Left lobe of liver (tissue), 2 donors: ENCODE measurements around the gene CELF2. TPM values are rescaled to one million over a fixed set of nuclear protein-coding genes. Genes with fewer than 3 reads are reported as not detected.

Source experiments
- ATAC-seq: fragments of 200-7000 bp; cut with Tn5 transposase; one replicate; pipeline ENCODE4 v1.9.1; 2020; ENCODE audit warnings: mild to moderate bottlenecking, moderate library complexity
- DNase-seq: peaks from one replicate; pipeline ENCODE4 v3.0.0-alpha.2; 2020; ENCODE audit warnings: low spot score
- total RNA-seq: library from RNA; stranded (reverse); gene quantifications from one replicate; pipeline ENCODE4 v1.2.1, GENCODE V29; 2021
- donor health status: DM: no; HTN: no; CAD: no; lungs with moderate emphysema.
- donor health status: DM: no; HTN: yes; CAD: no.

Gene CELF2
- total RNA-seq, 1 donor from 2014 or later = 2.6 TPM

GRCh38 chr10:11311027-11311426 is 293.4 kb downstream of the CELF2 start:
- DNase-seq = no peak
- ATAC-seq = no peak

DNA sequence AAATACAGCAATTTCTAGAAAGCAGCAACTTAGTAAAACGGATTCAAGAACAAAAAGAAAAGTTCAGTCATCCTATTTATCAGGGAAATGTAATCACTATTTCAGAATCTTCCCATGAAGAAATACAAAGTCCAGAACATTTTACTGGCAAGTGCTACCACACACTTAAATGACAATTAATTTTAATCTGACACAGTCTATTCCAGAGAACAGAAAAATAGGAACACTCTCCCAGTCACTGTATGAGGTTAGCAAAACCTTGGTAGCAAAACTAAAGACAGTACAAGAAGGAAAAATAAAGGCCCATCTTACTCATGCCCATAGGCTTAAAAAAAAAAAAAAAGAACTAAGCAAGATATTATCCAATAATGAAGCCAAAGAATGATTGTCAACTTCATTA is 295.8 kb downstream of the CELF2 start:
- ATAC-seq (no peak), DNase-seq (no peak)

DNA sequence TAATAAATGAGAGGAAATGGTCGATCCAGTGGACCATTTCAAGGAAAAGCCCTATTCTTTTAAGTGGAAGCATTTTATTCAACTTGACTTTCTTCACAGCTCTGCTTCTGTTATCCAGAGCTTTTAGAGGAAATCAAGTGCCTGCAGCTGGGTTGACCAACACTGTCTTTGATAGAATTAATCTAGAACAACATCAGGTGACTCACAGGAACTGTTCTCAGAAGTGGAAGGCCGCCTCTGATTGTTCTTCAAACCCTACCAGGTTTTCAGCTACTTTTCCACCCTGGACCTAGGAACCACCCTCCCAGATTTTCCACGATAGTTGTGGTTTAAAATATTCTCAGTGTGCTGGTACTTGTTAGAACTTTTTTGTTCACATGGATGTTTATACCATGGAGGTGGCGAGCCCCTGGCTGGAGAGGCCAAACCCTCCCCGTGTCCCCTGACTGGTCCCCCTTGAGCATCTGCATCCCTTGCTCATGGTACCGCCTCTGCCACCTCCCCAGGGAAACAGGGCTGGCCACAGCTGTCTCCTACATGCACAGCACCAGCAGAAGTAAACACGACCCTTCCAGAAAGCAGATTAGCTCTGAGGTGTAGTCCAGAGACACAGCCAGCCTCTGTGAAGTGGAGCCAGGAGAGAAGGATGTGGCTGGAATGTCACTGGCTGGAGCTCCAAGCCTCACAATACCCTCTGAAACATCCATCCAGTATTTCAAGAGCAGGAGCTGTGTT is 300.4 kb downstream of the CELF2 start:
- no peak for ATAC-seq
- no peak for DNase-seq

GRCh38 chr10:11318826-11319598 is 301.3 kb downstream of the CELF2 start:
- no peak for DNase-seq

DNA sequence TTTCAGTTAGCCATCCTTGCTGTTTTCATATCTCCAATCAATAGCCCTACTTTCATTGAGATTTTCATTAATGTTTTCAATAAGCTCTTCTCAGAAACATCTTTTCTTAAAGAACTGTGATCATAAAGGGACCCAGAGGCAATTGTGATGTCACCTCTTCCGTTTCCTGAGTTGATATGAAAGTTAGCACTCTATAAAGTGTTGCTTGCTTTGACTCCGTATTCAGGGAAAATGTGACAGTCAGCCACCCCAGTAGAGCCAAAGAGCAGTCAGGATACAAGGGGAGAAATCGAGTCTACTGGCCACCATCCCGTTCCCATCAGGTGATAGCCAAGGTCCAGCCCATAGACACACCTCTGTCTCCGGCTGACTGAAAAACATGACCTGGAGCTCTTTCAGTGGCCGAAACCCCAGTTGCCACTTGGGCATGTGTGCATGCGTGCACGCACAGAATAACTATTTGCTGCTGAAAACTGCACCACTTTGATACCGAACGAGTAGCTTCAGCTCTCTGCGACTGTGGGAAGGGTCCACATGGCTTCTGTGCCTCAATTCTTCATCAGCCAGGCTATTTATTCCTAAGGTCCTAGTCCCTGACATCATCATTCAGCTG is 302.4 kb downstream of the CELF2 start:
- ATAC-seq (no peak), DNase-seq (no peak)

More at GRCh38 chr10:11318826-11319598, 301.3 kb downstream of the CELF2 start:
- ATAC-seq = no peak

DNA sequence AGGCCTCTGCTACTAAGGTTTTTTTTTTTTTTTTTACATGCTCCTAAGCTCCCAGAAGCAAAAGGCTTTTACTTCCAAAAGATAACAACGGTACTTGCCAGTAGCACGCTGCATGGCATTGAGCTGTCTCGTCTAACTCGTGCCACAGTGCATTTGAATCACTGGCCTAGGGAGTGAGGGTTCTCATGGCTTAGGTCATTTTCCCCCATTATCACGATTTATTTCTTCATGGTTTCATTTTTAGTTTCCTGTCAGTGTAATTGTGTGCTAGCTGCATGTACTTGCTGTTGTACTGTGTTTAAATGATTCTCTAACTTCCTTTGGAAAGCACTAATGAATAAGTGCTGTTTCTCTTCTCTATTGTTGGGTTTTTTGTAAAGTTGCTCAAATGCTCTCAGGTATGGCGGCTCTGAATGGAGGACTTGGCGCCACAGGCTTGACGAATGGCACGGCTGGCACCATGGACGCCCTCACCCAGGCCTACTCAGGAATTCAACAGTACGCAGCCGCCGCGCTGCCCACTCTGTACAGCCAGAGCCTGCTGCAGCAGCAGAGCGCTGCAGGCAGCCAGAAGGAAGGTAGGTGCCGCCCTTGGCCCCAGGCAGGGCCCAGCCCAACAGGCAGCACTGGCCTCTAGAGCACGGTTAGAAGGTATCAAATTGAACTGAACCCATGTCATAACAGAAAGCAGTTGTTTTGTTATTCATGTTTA is 303.3 kb downstream of the CELF2 start:
- no peak for DNase-seq
- no peak for ATAC-seq

- DNase-seq = no peak
Measured at GRCh38 chr10:11322698-11323097, 305.0 kb downstream of the CELF2 start.

DNA sequence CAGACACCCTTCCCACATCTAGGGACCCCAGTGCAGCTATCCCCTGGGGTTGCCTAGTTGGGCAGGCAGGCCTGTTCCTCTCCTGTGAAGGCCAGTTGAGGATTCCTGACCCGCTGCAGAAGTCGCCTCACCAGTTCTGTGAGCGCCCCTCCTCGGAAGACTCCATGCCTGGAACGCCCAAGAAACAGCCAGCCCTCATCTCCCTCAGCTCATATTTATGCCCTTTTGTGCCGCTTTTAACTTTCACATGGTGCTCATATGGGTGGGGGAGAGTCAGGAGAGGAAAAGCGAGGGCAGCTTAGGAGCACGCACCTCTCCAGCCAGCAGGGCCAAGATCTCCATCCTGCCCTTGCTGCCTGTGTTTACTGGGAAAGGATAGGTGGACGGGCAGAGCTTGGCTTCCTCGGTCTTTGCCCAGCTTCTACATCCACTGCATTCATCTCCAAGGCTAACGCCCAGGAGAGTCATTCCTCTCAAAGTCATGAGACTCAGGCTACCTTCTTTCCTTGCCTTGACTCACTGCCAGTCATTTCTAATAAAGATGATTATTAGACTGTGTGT is 307.2 kb downstream of the CELF2 start:
- ATAC-seq = no peak

More at GRCh38 chr10:11322698-11323097, 305.0 kb downstream of the CELF2 start:
- ATAC-seq = no peak

DNA sequence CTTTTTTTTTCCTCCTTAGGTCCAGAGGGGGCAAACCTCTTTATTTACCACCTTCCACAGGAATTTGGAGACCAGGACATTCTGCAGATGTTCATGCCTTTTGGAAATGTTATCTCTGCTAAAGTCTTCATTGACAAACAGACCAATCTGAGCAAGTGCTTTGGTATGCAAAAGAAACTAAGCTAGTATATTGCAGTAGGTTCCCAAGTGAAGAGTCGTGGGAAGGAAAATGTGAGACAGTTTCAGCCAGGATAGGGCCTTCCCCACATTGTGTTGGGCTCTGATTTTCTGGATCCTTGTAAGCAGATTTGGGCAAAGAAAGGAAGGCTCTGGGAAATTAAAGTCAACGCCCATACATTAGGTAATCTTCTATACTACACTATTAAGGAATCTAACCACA is 308.1 kb downstream of the CELF2 start:
- no peak for ATAC-seq
- no peak for DNase-seq

More for the DNA sequence above, 307.2 kb downstream of the CELF2 start:
- DNase-seq = no peak

GRCh38 chr10:11326241-11326640 is 308.6 kb downstream of the CELF2 start:
- no peak for DNase-seq
- ATAC-seq = no peak

GRCh38 chr10:11326913-11327616 is 309.4 kb downstream of the CELF2 start:
- ATAC-seq (no peak), DNase-seq (no peak)

DNA sequence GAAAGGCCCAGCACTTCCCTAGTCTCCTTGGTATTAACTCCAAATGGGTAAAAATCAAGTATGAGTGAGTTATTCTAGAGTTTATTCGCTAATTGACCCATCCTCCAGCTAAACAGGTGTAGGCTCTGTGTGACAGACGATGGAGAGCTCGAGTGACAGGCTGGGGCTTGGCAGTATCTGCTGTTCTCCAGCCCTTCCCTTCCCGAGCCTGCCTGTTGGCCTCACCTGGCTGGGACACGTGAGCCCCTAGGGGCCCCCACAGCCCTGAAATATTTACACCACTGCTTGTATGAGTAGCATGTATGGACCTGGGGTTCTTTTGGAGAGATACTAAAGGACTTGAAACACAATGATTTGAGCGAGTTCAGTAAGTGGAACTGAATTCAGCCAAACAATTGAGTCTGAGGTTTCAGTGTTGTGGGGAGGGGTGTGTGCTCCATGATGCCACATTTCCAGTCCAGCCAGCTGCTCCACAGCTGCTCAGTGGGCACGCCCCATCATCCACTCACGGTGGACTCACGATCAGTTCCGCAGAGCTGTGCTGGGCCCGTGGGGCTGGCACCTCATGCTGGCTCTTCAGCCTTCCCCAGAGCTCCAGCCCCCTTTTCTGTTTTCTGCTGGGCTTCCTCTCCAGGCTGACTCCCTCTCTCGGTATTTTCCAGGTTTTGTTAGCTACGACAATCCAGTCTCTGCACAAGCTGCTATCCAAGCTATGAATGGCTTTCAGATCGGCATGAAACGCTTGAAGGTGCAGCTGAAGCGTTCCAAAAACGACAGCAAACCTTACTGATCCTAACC is 310.8 kb downstream of the CELF2 start:
- ATAC-seq = no peak
- DNase-seq = no peak

DNA sequence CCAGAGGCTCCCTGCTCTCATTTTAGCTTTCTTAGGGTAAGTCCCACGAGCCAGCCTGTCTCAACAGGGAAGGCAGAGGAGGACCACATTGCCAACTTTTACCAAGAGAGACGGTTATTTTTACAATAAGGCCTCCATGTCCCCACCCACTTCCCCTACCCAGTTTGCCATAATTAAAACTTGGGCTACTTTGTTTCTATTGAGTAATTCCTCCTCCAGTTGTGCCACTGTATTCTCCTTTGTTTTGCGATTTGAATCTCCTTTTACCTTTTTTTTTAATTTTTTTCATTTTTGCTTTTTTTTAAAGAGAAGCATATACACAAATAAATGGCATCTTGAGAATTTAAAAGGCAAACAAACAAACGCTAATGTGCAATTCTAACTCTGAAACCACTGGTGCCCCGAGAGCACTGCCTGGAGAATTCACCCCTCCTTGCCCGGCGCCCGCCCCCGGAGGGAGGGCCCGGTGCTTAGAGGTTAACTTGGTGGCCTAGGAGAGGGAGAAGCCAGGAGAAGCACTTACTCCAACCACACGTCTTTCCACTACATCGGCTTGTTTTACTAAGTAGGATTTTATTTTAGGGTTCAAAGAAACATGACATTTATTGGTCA is 311.5 kb downstream of the CELF2 start:
- DNase-seq = no peak
- ATAC-seq = no peak

GRCh38 chr10:11330383-11331045 is 312.8 kb downstream of the CELF2 start:
- DNase-seq (no peak), ATAC-seq (no peak)

DNA sequence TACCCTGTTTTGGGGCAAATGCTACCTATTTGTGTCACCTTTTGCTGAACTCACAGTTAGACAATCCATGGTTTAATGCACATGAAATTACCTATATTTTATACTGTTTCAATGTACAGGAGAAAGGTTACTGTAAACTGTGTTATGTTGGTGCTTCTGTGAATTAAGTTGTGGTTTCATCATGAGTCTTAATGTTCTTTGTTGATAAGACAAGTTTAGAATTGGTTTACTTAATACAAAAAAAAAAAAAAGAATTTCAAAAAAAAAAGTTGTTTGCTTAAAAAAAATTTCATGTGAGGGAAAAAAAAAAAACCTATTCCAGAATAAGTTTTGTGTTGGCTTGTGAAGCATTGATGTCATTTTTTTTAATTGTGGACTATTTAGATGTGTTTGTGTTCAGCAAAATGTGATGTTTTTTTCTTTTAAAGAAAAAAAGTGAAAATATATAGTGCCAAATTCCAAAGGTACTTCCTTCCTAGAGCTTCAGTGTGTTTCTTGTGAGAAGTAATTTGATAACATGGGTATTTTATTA is 313.4 kb downstream of the CELF2 start:
- ATAC-seq = no peak
- DNase-seq = no peak

- ATAC-seq = no peak
Measured at GRCh38 chr10:11331726-11332125, 314.1 kb downstream of the CELF2 start.

DNA sequence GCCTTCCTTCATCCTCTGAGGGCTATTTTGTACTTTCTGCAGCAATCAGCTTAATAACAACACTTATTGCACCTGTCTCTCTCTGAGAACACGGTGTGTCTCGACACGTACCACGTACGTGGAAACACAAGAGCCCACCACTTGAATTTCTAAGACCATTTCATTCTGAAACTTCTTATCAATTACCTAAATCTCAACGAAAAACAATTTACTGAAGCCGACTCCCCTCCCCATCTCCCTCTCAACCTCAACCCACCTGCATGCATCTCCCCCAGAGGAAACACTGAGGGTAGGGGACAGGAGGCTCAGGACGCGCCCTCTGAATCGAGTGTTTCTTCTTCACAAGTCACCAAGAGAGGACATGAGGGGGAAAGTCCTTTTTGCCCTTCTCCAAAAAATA is 315.2 kb downstream of the CELF2 start:
- DNase-seq (no peak), ATAC-seq (no peak)

More at GRCh38 chr10:11331726-11332125, 314.1 kb downstream of the CELF2 start:
- no peak for DNase-seq

- ATAC-seq (no peak), DNase-seq (no peak)
Measured at GRCh38 chr10:11334436-11334835, 316.8 kb downstream of the CELF2 start.
